IPS-NIHi7 (cell line): ENCODE measurements around the gene COL28A1.
"Not testable (repeated sequence)": the region's sequence is repeated elsewhere in the genome, so short reads cannot be mapped to it uniquely, and the experiment has no call there.

ENCODE experiments used
- DNase-seq: peaks from one replicate; pipeline ENCODE4 v3.0.0; 2012; ENCODE audit warnings: mixed read lengths; ENCODE audit errors: extremely low spot score

COL28A1 gene

DNA sequence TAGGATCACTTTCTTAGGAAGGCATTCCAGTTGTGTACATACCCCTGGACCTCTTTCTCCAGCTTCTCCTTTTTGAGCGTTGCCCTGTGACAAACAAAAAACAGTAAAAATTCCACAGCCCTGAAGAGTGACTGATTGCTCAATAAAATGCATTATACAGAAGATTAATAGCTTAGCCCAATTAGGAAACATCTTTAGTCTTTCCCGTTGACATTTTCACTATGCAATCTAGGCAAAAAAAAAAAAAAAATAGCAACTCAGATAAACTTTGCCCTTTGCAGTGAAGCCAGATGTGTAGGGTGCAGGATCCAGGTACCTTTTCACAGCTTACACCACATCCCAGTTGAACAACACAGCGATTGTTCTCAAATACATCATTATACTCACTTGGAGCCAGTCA, 17.9 kb downstream of the COL28A1 start:
- no peak for DNase-seq

DNA sequence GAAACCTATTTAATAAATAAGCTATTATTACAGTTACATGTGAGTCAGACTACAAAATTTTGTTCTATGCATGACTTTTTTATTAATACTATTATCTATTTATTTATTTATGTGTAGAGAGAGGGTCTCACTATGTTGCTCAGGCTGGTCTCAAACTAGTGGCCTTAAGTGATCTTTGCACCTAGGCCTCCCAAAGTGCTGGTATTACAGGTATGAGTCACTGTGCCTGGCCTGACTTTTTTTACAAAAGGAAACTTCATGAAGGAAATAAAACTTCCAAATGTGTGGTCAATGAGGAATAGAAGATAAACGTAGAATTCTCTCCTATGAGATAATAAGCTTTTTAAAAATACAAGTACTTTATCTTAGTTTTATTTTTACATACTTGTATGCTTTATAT, 19.0 kb downstream of the COL28A1 start:
- DNase-seq, result no peak

DNA sequence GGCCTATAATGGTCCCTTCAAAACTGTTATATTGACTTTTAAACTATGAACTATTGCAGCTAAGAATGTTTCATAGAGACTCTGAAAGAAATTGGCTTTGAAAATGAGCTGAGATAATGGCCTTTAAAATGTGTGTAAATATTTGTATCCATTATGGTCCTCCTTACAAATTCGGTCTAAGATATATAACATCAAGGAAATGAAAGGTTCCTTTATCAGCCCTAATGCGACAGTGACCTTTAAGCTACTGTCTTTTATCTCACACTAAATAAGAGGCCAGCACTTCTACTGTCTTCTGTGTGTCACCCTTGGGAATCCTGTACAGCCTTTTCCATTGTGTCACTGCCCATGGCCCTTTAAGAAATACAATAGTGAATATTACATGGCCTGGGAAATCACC, 19.5 kb downstream of the COL28A1 start:
- no peak for DNase-seq

DNA sequence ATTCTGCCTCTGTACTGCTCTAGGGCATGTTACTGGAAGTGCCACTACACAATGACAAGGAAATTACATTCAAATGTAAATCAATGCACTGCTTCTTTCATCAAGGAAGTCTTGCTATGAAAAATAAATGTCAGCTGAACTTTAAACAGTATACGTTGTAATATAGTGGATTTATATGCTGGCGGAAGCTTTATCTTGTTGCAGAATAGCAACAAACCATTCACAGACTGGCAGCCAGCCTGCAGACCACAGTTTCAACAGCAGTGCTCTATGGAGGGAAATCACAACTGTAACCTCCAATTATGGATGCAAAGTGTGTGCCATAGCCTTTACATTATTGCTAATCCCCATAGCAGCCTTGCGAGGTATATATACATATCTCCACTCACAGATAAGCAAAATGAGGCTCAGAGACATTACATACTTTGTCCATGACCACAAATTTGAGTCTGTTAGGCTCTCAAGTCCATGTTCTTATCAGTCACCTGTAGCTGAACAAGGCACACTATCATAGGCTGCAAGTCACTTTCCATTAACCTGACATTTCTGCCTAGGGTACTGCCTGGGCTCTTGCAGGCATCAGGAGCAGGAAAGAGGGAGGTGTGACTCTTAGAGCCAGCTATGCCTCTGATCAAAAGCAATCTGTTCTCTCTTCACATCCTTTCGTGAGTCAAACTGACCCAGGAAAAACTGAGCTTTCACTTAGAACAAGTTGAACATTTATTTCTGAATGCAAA, 22.6 kb downstream of the COL28A1 start:
- DNase-seq, result no peak

DNA sequence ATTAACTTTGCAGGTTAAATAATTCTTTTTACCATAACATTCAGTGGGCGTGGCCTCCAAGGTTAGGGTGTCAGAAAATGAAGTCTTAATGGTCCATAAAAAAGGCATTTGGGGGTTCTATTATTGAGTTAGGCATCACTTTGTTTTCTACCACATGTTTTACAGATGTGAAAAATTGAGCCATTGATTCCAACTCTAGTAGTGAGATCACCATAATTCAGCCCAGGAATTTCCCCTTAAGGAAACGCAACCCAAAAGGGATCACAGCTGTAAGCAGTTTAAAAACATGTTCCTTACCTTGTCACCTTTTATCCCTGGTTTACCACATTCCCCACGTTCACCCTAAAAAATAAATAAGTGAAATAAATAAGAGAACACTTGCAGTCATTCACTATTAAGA, 24.9 kb downstream of the COL28A1 start:
- DNase-seq, result no peak

DNA sequence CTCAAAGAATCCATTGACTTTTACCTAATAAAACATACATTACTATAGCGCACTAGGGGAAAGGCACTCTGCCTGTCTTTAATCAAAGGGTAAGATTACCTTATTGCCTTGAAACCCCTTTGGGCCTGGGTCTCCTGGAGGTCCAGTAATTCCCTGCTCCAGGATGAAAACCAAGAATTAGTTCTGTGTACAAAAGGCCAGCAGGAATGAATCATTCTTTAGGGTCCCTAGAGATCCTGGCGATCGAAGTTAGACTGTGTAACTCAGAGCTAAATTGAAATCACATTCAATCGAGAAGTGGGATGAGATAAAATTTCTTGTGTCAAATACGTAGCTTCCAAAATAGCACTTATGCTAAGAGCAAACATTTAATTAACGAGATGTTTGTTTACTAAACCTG, 29.8 kb downstream of the COL28A1 start:
- no peak for DNase-seq

DNA sequence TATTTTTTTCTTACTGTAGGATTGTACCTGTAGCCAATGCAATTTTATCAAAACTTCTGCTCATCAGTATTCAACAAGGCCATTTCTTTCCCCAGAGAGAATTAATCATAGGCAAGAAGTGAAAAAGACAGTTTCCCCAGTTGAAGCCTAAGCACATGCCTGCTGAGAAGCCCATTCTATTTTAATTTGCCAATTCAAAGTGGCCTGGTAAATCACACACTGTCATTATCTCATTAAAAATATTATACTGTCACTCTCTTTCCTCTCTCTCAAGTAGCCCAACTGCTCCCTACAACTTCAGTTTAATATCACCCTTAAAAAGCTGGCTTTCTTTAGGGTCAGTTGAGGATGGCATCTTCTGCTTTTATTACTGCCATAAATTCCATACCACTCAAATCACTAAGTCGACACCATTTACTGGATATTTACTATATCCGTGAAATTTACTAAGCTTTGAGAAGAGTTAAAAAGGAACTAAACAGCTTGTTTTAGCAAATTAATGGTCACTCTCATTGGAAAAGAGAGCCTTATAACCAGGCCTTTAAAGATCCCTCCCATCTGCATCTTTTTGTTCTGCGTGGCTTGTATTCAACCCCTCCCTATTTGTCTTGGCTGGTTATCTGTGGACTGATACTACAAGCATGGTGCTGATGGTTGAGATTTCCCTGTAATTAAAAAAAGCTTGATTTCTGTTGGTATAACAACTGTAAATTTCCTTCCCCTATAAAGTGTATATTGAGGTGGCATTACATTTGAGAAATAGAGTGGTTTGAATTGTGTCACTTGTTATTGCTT, 30.6 kb downstream of the COL28A1 start:
- no peak for DNase-seq

DNA sequence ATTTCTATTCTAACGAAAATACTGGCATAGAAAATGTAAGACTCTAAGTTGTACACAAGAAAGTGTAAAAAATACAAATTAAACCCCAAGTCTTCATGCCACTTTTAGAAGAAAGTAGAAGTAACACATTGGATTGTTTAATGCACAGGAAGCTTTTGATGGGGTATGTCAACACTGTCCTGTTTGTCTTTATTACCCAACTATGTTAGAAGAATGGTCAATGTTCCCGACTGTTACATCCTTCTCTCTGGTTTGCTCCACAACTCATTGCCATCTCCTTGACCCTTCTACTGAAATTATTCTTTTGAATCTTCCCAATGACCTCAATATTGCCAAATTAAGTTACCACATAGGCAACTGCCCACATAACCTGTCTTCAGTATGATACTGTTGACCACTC, 35.8 kb downstream of the COL28A1 start:
- no peak for DNase-seq

DNA sequence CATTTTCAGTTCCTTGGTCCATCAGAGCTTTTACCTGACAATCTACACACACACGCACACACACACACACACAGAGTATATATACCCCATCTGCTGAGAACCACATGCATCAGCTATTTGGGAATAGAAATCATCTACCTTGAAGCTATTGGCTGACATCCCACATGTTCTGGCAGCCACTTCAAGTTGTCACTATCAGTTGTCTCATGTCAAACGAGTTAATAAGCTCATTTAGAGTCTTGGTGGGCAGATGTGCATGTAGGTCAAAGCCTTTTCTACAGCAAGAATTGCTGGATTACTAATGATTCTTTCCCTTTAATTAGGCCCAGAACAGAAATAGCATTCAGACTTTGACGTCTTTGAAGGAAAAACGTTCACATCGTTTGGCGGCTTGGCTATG, 36.8 kb downstream of the COL28A1 start:
- DNase-seq, result no peak

DNA sequence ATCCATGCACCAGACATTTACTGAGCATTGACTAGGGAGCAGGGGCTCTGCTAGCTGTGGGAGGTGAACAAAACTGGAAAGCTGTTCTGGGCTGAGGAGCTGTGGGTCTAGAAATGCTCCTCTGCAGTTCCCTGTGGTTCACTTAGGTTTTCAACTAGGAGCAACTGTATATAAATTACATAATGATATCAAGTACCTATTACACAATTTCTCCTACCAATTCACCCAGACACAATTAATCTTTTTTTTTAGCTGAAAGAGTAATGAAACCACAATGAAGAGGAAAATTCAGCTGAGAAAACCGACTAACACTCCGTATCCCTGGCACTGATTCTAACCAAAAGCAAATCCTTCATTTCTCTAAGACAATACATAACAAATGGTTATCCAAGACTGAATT, 39.4 kb downstream of the COL28A1 start:
- DNase-seq, result no peak

DNA sequence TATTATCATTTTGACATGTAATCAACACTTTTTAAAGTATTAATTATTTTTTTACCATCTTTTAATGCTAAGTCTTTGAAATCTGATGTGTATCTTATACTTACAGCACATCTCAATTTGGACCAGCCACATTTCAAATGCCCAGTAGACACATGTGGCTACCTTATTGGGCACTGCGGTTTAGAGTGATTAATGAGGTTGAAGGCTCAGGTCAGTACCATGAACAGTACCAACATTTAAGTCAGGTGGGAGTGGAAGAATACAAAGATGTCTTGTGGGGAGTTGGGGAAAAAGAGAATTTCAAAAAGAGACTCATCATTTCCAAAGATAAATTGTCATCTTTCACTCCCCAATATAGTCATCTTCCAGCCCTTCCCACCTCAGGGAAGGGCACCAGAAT, 40.5 kb downstream of the COL28A1 start:
- no peak for DNase-seq

DNA sequence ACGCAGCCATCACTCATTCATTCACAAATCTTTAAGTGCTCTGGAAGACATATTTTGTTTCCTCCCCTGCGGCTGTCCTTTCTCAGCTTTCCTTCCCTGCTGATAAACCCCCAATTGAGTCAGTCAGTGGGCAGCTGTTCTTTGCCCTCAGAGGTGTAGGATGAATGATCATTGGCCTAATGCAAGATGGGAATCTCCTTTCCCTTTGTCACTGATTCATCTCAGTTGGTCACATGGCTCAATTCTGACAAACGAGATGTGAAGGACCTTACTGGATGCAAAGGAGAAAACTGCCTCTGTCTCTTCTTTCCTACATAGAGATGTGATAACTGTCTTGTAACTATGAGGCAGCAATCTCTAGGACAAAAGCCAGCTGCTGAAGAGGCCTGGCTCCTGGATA, 44.6 kb downstream of the COL28A1 start:
- DNase-seq, result no peak

DNA sequence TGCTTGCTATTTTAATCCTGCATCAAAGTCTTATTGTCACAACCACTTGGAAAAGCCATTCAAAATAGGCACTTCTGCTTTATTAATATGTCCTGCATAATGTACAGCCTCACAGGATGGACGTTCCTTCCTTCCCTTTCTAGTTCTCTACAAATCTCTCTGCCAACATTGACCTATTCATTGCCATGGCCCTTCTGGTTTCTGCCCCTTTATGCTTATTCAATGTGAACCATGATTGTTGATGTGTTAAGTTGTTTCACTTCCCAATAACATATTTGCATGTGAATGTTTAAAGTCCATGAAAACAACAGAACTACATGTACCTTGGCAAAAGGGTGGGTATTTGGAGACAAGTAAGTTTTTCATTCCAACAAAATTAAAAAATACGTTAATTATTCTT, 45.7 kb downstream of the COL28A1 start:
- no peak for DNase-seq

DNA sequence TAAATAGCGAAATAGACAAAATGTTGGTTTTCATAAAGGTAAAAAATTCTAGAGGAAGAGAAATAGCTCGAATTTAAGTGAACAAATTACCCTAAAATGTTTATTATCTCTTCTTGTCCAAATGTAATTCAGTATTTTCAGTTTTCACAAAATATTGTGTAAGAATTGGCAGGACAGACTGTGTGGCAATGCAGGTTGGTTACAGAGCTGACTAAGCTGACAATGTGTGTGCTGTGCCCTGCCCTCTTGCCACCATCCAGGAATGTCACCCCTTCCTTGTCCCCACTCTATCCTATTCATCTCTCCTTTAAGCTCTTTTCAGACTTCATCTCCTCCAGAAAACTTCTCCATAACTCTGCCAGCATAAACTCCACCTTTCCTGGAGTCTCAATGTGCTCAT, 46.1 kb downstream of the COL28A1 start:
- DNase-seq, result no peak

DNA sequence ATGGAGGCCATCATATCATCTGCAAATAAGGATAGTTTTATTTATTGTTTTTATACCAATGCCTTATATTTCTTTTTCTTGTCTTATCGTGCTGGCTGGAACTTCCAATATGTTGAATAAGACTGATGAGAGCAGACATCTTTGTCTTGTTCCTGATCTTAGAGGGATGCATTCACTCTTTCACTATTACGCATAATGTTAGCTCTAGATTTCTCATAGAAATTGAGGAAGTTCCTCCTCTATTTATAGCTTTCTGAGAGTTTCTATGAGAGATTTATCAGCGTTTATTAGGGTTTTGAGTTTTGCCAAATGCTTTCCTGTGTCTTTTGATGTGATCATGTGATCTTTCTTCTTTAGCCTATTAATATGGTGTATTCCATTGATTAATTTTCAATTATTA, 49.3 kb downstream of the COL28A1 start:
- no peak for DNase-seq

DNA sequence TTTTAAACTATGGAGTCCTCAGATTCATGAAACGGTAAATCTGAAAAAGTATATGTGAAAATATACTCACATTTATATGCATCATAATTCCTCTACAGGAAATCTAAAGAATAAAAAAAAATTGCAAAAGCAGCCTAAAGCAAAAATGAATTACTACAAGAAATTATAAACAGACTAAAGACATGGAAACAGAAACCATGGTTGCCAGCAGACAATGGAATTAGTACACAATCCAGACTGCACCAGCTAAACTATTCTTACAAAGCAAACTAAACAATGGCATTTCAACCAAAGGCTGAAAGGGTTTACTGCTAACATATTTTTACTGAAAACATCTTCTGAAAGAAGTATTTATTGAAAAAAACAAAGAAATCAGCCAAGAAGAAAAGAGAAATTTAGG, 51.6 kb downstream of the COL28A1 start:
- no peak for DNase-seq

DNA sequence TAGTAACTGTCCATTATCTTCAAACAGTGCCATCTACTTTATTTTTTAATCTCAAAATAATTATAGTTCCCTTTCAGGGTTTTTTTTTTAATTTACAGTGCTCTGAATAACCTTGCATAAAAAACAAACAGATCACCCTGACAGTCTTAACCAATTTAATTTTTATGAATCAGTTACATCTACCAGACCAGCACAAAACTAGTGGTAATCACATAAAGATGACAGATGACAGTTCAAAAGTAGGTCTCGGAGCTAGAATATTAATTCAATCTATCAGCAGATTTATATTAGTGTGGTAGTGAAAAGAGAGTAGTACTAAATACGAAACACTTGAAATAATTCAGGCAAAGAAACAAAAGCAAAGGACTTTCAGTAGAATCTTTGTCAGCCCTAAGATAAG, 53.9 kb downstream of the COL28A1 start:
- DNase-seq, result no peak

DNA sequence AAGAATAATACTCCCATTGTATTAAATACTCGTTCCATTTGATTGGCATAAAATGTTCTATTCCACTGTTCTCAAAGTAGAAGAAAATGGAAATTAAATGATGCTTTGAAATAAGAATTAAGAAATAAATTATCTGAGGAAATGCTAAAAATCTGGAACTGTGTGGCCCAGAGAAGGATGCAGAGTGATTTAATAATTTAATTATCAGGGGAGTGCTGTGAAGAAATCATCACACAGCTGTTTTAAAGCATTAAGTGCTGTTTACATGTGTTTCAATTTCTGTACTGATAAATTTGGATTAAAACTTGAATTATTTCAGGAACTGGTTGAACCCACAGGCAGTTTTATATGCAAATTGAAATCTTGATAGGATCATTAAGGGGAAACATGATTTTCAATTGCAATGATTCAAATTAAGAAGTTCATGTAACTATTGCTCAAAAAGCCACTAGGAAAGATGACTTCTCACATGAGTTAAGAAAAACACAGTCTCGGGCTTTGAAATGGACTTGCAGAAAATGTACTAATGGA, 56.3 kb downstream of the COL28A1 start:
- DNase-seq, result no peak

DNA sequence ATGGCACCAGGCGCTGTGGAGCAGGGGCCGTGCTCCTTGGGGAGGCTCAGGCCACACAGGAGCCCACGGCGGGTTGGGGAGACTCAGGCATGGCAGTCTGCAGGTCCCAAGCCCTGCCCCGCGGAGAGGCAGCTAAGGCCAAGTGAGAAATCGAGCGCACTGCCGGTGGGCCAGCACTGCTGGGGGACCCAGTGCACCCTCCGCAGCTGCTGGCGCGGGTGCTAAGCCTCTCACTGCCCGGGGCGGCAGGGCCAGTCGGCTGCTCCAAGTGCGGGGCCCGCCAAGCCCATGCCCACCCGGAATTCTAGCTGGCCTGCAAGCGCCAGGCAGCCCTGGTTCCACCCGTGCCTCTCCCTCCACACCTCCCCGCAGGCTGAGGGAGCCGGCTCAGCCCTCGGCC, 57.1 kb downstream of the COL28A1 start:
- no peak for DNase-seq

DNA sequence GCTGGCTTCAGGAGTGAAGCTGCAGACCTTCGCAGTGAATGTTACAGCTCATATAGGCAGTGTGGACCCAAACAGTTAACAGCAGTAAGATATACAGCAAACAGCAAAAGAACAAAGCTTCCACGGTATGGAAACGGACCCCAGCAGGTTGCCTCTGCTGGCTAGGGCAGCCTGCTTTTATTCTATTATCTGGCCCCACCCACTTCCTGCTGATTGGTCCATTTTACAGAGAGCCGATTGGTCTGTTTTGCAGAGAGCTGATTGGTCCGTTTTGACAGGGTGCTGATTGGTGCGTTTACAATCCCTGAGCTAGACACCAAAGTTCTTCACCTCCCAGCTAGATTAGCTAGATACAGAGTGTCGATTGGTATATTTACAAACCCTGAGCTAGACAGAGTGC, 58.0 kb downstream of the COL28A1 start:
- not testable (repeated sequence) for DNase-seq

DNA sequence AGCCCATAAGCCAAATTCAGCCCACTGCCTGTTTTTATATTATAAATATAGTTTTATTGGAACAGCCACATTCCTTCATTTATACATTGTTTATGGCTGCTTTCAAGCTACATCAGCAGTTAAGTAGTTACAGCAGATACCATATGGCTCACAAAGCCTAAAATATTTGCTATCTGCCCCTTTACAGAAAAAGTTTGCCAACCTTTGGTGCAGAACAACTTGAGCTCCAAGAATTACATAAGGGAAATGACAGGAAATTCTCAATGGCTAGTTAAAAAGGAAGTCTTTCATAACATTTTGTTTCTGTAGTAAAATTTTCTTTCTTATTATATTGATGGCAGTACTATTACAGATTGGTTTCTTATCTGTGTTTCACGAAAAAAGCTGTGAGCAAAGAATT, 59.3 kb downstream of the COL28A1 start:
- DNase-seq, result no peak

DNA sequence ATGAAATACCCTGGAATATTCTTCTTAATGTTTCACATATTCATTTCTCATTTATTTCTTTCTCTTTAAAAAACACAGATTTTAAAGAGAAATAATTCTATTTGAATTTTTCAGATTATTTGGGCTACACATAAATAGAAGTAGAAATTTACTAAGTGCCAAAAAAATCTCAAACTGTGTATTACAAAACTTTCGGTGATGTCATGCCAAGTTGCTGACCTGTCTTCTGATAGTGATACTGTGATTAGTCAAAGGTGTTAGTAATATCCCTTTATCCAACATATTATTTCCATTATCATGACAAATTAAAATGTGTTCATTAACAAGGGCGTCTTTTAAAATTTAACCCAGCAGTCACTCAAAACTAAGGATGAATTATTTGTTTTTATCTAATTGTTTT, 60.1 kb downstream of the COL28A1 start:
- no peak for DNase-seq

DNA sequence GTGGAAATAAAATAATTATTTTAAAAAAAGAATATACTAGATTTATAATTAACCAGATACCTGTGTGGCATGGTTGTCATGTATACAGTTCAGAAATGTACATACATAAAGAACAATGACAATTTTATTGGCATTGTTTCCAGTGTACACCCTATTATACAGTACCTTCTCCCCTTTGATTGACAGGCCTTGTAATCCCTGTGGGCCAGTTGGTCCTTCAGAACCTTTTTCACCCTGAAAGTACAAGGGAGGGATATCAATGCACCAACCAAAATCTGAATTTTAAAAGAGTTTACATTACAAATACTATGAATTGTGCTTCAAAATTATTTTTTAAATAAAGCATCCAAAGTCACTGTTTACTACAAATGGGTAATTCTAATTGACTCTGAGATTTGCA, 61.2 kb downstream of the COL28A1 start:
- DNase-seq, result no peak
